Measurements from ENCODE around the gene NKX2-1.

NKX2-1 gene

GRCh38 chr14:36518031-36518585 lies 1.9 kb downstream of the NKX2-1 start:
- no peak for DNase-seq (ENCODE audit: low read depth)

GRCh38 chr14:36517242-36518030 lies 2.6 kb downstream of the NKX2-1 start:
- DNase-seq (ENCODE audit: low read depth), result no peak

- DNase-seq (ENCODE audit: low read depth), result no peak
These were observed 3.3 kb downstream of the NKX2-1 start for GRCh38 chr14:36516719-36517241.

GRCh38 chr14:36515896-36516718 lies 3.9 kb downstream of the NKX2-1 start:
- DNase-seq (ENCODE audit: low read depth), result no peak

DNA sequence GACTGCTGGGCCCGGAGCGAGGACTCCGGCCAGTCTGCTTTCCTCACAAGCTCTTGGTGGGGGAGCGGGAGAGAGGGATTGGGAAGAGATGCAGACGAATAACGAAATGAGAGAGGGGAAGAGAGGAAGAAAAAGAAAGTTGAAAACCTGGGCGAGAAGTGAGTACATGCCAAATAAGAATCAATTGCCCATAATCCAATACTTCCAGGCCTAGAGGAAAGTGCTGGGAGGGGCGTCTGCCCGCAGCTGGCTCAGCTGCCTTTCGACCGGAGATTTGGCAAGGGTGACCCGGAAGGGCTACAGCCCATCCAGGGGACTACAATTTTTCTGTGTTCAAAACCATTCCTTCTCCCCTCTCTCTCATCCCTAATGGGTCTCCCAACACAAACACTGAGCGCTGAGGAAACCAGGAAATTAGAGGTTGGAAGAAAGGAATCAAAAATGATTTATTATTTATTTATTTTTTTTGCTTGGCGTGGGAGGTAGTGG lies 4.9 kb downstream of the NKX2-1 start:
- DNase-seq (ENCODE audit: low read depth), result no peak

GRCh38 chr14:36514278-36515104 lies 5.5 kb downstream of the NKX2-1 start:
- no peak for DNase-seq (ENCODE audit: low read depth)

DNA sequence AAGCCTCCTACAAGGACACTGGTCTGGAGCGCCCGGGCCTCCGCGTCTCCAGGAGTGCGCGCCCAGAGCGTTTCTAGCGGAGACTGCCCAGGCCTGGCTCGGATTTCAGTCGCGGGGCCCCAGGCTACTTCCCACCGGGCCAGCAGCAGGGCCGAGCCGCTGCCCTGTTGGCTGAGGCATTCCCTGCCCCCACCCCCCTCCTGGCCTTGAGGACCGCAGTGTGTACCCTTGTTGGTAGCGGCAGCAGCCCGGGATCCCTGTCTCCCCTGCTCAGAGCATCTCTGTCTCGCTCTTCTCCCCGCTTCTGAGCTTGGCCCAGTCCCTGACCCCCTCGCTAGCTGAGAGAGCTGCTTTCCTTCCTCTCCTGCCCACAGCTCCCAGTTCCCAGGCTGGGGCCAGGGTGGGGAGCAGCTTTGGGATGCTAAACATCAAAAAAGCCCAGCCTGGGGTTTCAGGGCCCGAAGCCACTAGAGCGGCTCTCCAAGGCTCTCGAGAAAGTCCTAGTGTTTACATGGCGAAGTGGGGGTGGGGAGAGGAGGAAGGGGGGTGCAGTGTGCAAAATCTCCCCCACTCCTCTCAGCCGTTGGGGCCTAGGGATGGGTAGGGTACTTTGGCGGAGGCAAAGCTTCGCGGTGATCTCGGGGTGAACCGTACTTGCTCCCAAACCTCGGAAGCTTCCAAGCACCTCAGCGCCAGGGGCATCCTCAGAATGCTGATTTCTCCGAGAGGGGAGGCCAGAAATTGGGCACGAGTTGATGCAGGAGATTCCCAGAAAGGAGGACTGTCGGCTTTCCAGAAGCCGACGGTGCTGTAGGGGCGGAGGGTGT lies 6.4 kb downstream of the NKX2-1 start:
- DNase-seq (ENCODE audit: low read depth), result no peak

- DNase-seq (ENCODE audit: low read depth), result no peak
These were observed 7.0 kb downstream of the NKX2-1 start for GRCh38 chr14:36513012-36513420.

DNA sequence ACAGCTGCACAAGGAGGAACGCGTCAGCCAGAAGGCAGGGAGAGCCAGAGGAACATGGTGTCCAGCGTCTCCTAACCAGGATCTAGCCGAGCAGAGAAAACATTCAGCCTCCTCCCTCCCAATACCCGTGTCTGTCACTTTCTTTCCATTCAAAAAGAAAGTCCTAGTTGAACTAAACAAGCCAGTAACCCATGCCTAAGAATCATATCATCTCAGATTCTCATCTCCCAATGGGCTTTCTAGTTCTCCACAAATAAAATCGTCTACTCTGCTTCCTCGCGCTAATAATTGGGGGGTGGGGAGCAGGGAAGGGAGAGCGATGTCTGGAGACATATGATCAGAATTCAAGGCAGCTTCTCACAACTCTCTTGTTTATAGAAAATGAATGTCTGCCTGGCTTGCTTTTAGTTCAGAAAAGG lies 7.4 kb downstream of the NKX2-1 start:
- DNase-seq (ENCODE audit: low read depth), result no peak

DNA sequence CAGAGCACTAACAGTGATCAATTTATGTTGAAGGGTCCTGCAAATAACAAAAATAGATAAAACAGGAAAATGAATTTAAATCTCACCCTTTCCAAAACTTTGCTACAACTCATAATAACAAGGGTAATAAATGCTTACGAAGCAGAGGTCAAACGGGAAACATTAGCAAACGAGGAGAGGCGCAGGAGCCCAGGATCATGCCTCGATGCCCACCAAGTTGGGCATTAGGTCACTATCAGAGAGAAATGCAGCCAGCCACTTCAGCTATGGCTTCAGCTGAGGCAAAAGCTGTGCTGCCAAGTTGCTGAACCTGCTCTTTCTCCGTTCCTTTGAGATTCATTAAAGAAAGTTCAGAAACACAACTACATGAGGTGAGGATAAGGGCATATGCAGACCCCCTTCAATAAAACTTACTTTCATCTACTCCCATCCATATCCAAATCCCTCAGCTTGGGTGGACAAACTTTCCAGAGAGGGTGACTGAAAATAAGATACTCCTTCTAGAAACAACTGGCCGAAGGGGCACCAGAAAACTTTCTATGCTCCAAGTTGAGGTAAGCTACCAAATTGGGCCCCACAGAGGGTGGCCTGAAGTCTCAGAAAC lies 7.9 kb downstream of the NKX2-1 start:
- no peak for DNase-seq (ENCODE audit: low read depth)

- DNase-seq (ENCODE audit: low read depth), result no peak
These were observed 9.2 kb downstream of the NKX2-1 start for GRCh38 chr14:36510874-36511273.

GRCh38 chr14:36510078-36510799 lies 9.8 kb downstream of the NKX2-1 start:
- no peak for DNase-seq (ENCODE audit: low read depth)

- DNase-seq (ENCODE audit: low read depth), result no peak
These were observed 10.7 kb downstream of the NKX2-1 start for GRCh38 chr14:36509069-36509917.

DNA sequence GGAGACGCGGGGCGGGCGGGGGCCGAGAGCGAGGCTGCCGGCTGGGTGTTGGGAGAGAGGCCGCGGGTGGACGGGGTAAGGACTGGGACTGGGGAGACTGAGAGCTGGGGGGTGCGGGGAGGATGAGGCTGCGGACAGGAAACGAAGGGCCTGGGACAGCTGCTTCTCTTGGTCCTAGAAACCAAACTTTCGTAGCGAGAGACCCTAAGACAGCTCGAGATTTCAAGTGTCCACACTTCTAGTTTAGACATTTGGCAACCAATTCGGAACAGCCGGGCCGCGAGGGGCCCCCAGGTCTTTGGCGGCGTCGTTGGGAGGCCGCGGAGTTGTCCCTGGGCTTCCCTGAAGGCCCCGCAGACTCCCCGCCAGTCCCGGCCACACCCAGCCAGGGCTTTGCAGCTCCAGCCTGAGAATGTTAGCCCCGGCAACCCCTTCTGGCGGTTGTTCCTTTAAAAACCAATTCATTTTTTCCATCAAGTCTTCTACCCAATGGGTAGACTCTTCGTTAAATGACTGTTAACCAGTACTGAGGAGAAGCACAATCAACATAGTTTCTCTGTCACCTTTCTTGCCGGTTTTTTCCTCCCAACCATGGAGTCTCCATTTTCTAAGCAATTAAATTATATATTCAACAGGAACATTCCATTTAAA lies 11.5 kb downstream of the NKX2-1 start:
- DNase-seq (ENCODE audit: low read depth), result no peak

GRCh38 chr14:36507847-36508417 lies 12.1 kb downstream of the NKX2-1 start:
- no peak for DNase-seq (ENCODE audit: low read depth)

DNA sequence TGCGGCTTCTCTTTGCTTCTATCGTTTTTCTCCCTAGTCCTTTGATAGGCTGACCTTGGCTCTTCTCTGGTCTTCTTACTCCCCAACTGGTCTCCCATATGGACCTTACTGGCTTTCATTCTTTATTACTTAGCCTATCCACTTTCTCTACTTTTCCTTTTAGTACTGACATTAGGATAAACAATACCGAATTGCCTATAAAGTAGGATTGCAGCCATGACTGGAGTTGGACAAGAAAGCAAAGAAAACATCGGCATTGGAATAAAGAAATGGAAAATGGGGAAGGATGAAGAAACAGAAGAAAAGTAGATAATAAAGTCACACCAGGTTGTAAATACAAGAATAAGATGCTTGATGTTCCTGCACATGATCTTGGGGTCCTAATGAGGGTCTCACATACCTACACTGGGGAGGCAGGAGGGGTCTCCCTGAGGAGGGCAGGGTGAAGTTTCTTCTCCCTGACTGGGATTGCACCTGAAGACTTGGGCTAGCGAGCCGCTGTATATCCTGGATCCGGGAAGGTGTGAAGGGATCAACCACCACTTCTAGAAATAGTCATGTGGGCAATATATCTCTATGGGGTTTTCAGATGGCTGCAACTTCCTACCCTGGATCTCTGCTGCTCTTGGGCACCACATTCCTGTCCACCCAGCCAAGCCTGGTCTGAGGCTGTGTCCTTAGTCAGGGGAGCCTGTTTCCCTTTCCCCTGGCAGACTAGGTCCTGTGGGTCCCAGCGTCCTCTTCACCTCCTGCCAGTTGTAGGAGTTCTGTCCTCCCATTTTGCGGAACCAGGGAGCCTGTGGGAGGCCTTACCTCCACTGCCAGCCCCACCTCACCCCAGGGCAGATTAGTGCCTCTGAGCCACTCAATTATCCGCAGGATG lies 13.1 kb downstream of the NKX2-1 start:
- no peak for DNase-seq (ENCODE audit: low read depth)
